ENCODE measurements around the gene GNG7. TPM values are rescaled to one million over a fixed set of nuclear protein-coding genes. Genes with fewer than 3 reads are reported as not detected.
A peak's percentile ranks its signal among the peaks of the same experiment; 100 is the strongest.

The GNG7 gene
- polyA plus RNA-seq, 3 donors: 1.1 to 1.6 (median 1.3) TPM

GRCh38 chr19:2533686-2534422, 168.6 kb downstream of the GNG7 start:
- peaks cover 0 to 9% (median 2%) of the 10 kb centered on the region in 7 donors for H3K9me3 Mint-ChIP-seq
- peaks cover 6% of the 10 kb centered on the region for H3K4me1 Mint-ChIP-seq
- H3K36me3 Mint-ChIP-seq: no peaks in the 10 kb centered on the region
- no peak overlapping the region for H3K4me3 ChIP-seq (replicated peaks in 1 of 3; ENCODE audit: low read depth in 2 of 3, low read length in 3 of 3)
- no peak for DNase-seq
- H3K9me3 ChIP-seq (replicated peaks in 1 of 2; ENCODE audit: control insufficient read depth in 1 of 2, insufficient read depth in 1 of 2, low read length in 2 of 2): no peaks in the 10 kb centered on the region
- H3K4me3 Mint-ChIP-seq: no peak overlapping the region
- no peaks in the 10 kb centered on the region for H3K27me3 ChIP-seq (ENCODE audit: control insufficient read depth in 2 of 2, insufficient read depth in 2 of 2, low read length in 2 of 2)
- TF ChIP-seq, protein P1, sequence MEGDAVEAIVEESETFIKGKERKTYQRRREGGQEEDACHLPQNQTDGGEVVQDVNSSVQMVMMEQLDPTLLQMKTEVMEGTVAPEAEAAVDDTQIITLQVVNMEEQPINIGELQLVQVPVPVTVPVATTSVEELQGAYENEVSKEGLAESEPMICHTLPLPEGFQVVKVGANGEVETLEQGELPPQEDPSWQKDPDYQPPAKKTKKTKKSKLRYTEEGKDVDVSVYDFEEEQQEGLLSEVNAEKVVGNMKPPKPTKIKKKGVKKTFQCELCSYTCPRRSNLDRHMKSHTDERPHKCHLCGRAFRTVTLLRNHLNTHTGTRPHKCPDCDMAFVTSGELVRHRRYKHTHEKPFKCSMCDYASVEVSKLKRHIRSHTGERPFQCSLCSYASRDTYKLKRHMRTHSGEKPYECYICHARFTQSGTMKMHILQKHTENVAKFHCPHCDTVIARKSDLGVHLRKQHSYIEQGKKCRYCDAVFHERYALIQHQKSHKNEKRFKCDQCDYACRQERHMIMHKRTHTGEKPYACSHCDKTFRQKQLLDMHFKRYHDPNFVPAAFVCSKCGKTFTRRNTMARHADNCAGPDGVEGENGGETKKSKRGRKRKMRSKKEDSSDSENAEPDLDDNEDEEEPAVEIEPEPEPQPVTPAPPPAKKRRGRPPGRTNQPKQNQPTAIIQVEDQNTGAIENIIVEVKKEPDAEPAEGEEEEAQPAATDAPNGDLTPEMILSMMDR (IDR thresholded peaks at IDR 0.05): no peak
- H3K27me3 Mint-ChIP-seq (ENCODE audit: low read depth in 3 of 3): peaks cover 0 to 1% (median 0%) of the 10 kb centered on the region in 3 donors
- peak overlapping the region in 1 of 7 donors; percentile 52 for H3K27ac Mint-ChIP-seq
- intact Hi-C loops (cut with micrococcal nuclease): no loop called here
- H3K4me1 ChIP-seq (ENCODE audit: control insufficient read depth in 1 of 2, insufficient read depth in 2 of 2, low read length in 2 of 2): no peaks in the 10 kb centered on the region
- no peak overlapping the region for H3K4me2 ChIP-seq (replicated peaks; ENCODE audit: extremely low read depth, low read length, poor library complexity, severe bottlenecking)
- H3K27ac ChIP-seq (ENCODE audit: low read depth in 1 of 2, low read length in 2 of 2): no peak overlapping the region
- no peaks in the 10 kb centered on the region for H3K79me2 ChIP-seq (ENCODE audit: insufficient read depth, low read length)
- H2AFZ ChIP-seq (ENCODE audit: insufficient read depth, low read depth, low read length, poor library complexity, severe bottlenecking): no peak overlapping the region
- WGBS (ENCODE audit: insufficient coverage): 100% methylated on average over 4 of the region's 6 CpGs
- H3K36me3 ChIP-seq (replicated peaks in 1 of 2; ENCODE audit: control insufficient read depth in 1 of 2, insufficient read depth in 2 of 2, low read length in 2 of 2): no peaks in the 10 kb centered on the region
- H4K20me1 ChIP-seq (ENCODE audit: insufficient read depth, low read length): no peaks in the 10 kb centered on the region
- H3K9ac ChIP-seq (ENCODE audit: insufficient read depth, low read length, poor library complexity, severe bottlenecking): no peak overlapping the region

DNA sequence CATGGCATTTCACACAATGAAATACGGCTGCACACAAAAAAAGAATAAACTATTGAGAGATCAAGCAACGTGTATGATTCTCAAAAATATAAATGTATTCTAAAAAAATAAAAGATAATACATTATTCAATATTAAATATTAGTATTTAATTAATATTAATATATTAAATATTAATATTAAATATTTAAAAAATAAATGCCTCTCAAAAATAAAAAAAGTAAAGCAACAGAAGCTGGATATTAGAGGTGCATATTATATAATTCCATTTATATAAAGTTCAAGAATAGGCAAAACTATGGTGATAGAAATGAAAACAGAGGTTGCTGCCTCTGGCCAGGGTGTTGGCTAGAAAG, 169.4 kb downstream of the GNG7 start:
- Histone ChIP-seq H3K4me3 (replicated peaks in 1 of 3; ENCODE audit: low read depth in 2 of 3, low read length in 3 of 3) (no peak overlapping the region), H3K27ac (ENCODE audit: low read depth in 1 of 2, low read length in 2 of 2) (no peak overlapping the region), H4K20me1 (ENCODE audit: insufficient read depth, low read length) (no peaks in the 10 kb centered on the region), H3K4me1 (ENCODE audit: control insufficient read depth in 1 of 2, insufficient read depth in 2 of 2, low read length in 2 of 2) (no peaks in the 10 kb centered on the region), H3K4me2 (replicated peaks; ENCODE audit: extremely low read depth, low read length, poor library complexity, severe bottlenecking) (no peak overlapping the region), H3K36me3 (replicated peaks in 1 of 2; ENCODE audit: control insufficient read depth in 1 of 2, insufficient read depth in 2 of 2, low read length in 2 of 2) (no peaks in the 10 kb centered on the region), H3K27me3 (ENCODE audit: control insufficient read depth in 2 of 2, insufficient read depth in 2 of 2, low read length in 2 of 2) (no peaks in the 10 kb centered on the region), H3K9me3 (replicated peaks in 1 of 2; ENCODE audit: control insufficient read depth in 1 of 2, insufficient read depth in 1 of 2, low read length in 2 of 2) (no peaks in the 10 kb centered on the region), H3K79me2 (ENCODE audit: insufficient read depth, low read length) (no peaks in the 10 kb centered on the region), H3K9ac (ENCODE audit: insufficient read depth, low read length, poor library complexity, severe bottlenecking) (no peak overlapping the region), H2AFZ (ENCODE audit: insufficient read depth, low read depth, low read length, poor library complexity, severe bottlenecking) (no peak overlapping the region)
- H3K4me1 Mint-ChIP-seq: peaks cover 6% of the 10 kb centered on the region
- TF ChIP-seq, protein P1 (IDR thresholded peaks at IDR 0.05): no peak
- DNase-seq: no peak
- no peak overlapping the region for H3K27ac Mint-ChIP-seq
- H3K4me3 Mint-ChIP-seq: no peak overlapping the region
- whole genome bisulfite sequencing (ENCODE audit: insufficient coverage): no CpG with 5 or more reads among the region's 2 CpGs
- peaks cover 0 to 9% (median 2%) of the 10 kb centered on the region in 7 donors for H3K9me3 Mint-ChIP-seq
- H3K27me3 Mint-ChIP-seq (ENCODE audit: low read depth in 3 of 3): peaks cover 0 to 1% (median 0%) of the 10 kb centered on the region in 3 donors
- intact Hi-C loops (cut with micrococcal nuclease): no loop called here
- no peaks in the 10 kb centered on the region for H3K36me3 Mint-ChIP-seq
